Measurements from ENCODE around the gene NSDHL.

NSDHL gene

GRCh38 chrX:152845618-152846240, 14.9 kb downstream of the NSDHL start:
- DNase-seq: no peak

GRCh38 chrX:152847281-152847680, 16.4 kb downstream of the NSDHL start:
- DNase-seq: no peak

- no peak for DNase-seq
These were observed 19.6 kb downstream of the NSDHL start for GRCh38 chrX:152850465-152850864.

GRCh38 chrX:152853986-152854385, 23.1 kb downstream of the NSDHL start:
- DNase-seq: no peak

- DNase-seq: no peak
These were observed 30.3 kb downstream of the NSDHL start for GRCh38 chrX:152861116-152861515.

- no peak for DNase-seq
These were observed 31.0 kb downstream of the NSDHL start for GRCh38 chrX:152861826-152862225.

GRCh38 chrX:152865232-152865920, 34.5 kb downstream of the NSDHL start:
- no peak for DNase-seq

GRCh38 chrX:152866386-152866785, 35.5 kb downstream of the NSDHL start:
- no peak for DNase-seq

GRCh38 chrX:152869972-152870371, 39.1 kb downstream of the NSDHL start:
- DNase-seq: no peak

GRCh38 chrX:152871260-152871659, 40.4 kb downstream of the NSDHL start:
- DNase-seq: no peak

- DNase-seq: peak in 1 of 2 donors; percentile 3
These were observed 41.7 kb downstream of the NSDHL start for GRCh38 chrX:152872522-152872921.

- no peak for DNase-seq
These were observed 42.5 kb downstream of the NSDHL start for GRCh38 chrX:152873361-152873760.

GRCh38 chrX:152876931-152877840, 46.3 kb downstream of the NSDHL start:
- no peak for DNase-seq

- no peak for DNase-seq
These were observed 48.3 kb downstream of the NSDHL start for GRCh38 chrX:152878976-152879755.

GRCh38 chrX:152881289-152881688, 50.4 kb downstream of the NSDHL start:
- DNase-seq: no peak

GRCh38 chrX:152884171-152884570, 53.3 kb downstream of the NSDHL start:
- no peak for DNase-seq

- no peak for DNase-seq
These were observed 55.9 kb downstream of the NSDHL start for GRCh38 chrX:152886716-152887115.

- no peak for DNase-seq
These were observed 61.6 kb downstream of the NSDHL start for GRCh38 chrX:152892499-152892898.

- no peak for DNase-seq
These were observed 62.4 kb downstream of the NSDHL start for GRCh38 chrX:152892999-152893891.

- no peak for DNase-seq
These were observed 63.2 kb downstream of the NSDHL start for GRCh38 chrX:152893980-152894610.

GRCh38 chrX:152895121-152895520, 64.3 kb downstream of the NSDHL start:
- DNase-seq: no peak

All from activated CD4-positive, alpha-beta T cell treated with anti-CD3 and anti-CD28 coated beads for 4 hours (primary cell).